Measurements from ENCODE around the gene IGLL5. TPM values are rescaled to one million over a fixed set of nuclear protein-coding genes. Genes with fewer than 3 reads are reported as not detected.

Gene IGLL5
- total RNA-seq, 2 donors from 2014 or later: 0.59 to 1.4 TPM

DNA sequence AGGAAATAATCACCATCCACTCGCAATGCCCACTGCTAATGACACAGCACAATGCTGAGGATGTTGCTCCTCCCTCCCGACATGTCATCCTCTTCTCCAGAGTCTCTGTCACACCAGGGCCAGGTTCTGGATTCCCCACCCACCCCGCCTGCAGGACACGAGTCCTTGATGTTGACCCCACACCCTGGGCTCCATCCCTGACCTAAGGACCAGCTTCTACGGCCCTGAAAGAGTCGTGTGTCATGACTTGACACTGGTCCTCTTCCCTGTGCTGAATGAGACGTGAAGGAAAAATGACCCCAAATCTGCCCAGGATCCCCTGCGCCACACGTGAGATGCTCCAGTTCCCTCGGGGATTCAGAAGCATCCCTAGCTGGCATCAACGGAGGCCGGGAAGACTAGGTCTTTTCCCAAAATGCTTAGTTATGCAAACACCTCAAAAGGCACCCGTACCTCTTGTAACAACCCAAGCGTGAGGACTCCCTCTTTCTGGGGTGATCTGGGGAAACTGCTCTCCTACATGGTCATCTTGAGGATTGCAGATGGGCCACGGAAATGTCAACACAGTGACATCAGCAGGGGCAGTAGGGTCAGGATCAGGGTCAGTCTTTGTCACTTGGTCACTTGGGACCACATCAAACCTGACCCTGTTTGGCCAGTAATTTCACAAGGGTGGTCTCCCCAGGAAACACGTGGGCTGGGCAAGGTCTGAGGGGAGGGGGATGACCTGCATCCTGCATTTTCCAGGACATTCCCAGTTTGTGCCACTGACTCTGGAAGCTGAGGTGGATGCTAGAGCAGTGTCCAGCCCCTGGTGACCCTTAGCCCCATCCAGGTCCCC is 42.0 kb downstream of the IGLL5 start:
- no peak for DNase-seq (ENCODE audit: low spot score)
- Histone ChIP-seq H3K27ac (no peak overlapping the region), H3K4me1 (peaks cover 0 to 5% of the 10 kb centered on the region in 2 donors), H3K9me3 (no peaks in the 10 kb centered on the region), H3K27me3 (no peaks in the 10 kb centered on the region), H3K36me3 (no peaks in the 10 kb centered on the region), H3K4me3 (no peak overlapping the region)
- TF ChIP-seq CTCF (IDR thresholded peaks at IDR 0.05): no peak

GRCh38 chr22:22930222-22930497 is 42.5 kb downstream of the IGLL5 start:
- no peaks in the 10 kb centered on the region for H3K36me3 ChIP-seq
- H3K27me3 ChIP-seq: no peaks in the 10 kb centered on the region
- DNase-seq (ENCODE audit: low spot score): no peak
- no peak for TF ChIP-seq CTCF (IDR thresholded peaks at IDR 0.05)
- H3K4me3 ChIP-seq: no peak overlapping the region
- no peaks in the 10 kb centered on the region for H3K9me3 ChIP-seq
- H3K4me1 ChIP-seq: peaks cover 0 to 5% of the 10 kb centered on the region in 2 donors
- no peak overlapping the region for H3K27ac ChIP-seq

DNA sequence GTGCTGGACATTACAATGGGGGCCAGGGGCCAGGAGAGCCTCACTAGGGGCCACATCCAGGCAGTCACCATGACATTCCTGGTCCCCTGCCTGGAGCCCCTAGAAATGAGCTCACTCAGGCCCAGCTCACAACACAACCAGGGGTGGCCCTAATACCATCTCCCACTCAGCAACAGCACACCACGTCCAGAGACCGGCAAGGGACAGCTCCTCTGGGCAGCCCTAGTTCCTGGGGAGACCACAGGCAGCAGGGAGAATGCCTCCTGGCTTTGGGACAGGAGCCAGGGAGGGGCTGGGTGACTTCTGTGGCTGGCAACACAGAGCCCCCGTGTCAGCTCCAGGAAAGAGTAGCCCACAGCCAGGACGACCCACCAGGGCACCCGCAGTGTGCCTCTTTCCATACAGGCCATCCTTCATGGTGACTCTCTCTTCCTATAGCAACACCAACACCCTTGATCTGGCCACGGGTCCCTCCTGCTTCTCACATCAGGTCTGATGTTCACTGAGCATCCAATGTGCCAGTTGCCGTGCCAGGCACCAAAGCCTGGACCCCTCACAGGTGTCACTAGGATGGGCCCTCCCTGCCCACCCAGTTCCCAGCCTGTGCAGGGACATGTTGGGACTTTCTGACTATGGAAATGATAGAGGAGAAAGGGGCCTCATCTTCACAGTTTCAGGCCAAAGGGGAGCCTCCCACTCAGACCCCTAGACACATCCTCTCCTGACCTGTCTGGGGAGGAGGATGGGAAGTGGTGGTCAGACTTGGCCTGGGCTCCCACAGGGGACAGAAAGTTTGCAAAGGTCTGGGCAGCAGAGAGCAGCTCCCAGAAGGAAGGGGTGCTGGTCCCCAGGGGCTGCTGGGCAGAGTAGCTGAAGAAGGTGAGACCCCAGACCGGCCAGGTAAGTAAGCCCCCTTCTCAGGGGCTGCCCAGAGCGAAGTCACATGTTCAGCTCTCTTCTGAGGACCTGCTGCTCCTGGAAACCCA is 43.2 kb downstream of the IGLL5 start:
- Histone ChIP-seq H3K27ac (no peak overlapping the region), H3K4me3 (no peak overlapping the region), H3K36me3 (no peaks in the 10 kb centered on the region), H3K27me3 (no peaks in the 10 kb centered on the region), H3K4me1 (peaks cover 0 to 5% of the 10 kb centered on the region in 2 donors), H3K9me3 (no peaks in the 10 kb centered on the region)
- TF ChIP-seq CTCF (IDR thresholded peaks at IDR 0.05): no peak
- DNase-seq (ENCODE audit: low spot score): no peak

GRCh38 chr22:22931557-22932270 is 44.1 kb downstream of the IGLL5 start:
- no peak for TF ChIP-seq CTCF (IDR thresholded peaks at IDR 0.05)
- H3K36me3 ChIP-seq: no peaks in the 10 kb centered on the region
- no peaks in the 10 kb centered on the region for H3K9me3 ChIP-seq
- no peak overlapping the region for H3K27ac ChIP-seq
- DNase-seq (ENCODE audit: low spot score): no peak
- no peak overlapping the region for H3K4me3 ChIP-seq
- peaks cover 0 to 5% of the 10 kb centered on the region in 2 donors for H3K4me1 ChIP-seq
- H3K27me3 ChIP-seq: no peaks in the 10 kb centered on the region

GRCh38 chr22:22932512-22932941 is 44.9 kb downstream of the IGLL5 start:
- Histone ChIP-seq H3K36me3 (no peaks in the 10 kb centered on the region), H3K27ac (no peak overlapping the region), H3K9me3 (no peaks in the 10 kb centered on the region), H3K4me1 (peaks cover 0 to 5% of the 10 kb centered on the region in 2 donors), H3K27me3 (no peaks in the 10 kb centered on the region), H3K4me3 (no peak overlapping the region)
- TF ChIP-seq CTCF (IDR thresholded peaks at IDR 0.05): no peak
- DNase-seq (ENCODE audit: low spot score): no peak

All from right atrium auricular region (tissue), 2 donors.